BE2C (cell line): Measurements from ENCODE around the gene CDT1.

Experiments used
- DNase-seq: peaks from one replicate; pipeline ENCODE4 v3.0.0-alpha.2; 2020
- H3K27me3 ChIP-seq: fragments of 250-450 bp; sonication (Bioruptor Pico); 2 replicates; pipeline ENCODE4 v1.5.1; 2020; ENCODE audit warnings: mild to moderate bottlenecking
- H3K36me3 ChIP-seq: fragments of 250-450 bp; sonication (Bioruptor Pico); 2 replicates; pipeline ENCODE4 v1.5.1; 2020; ENCODE audit warnings: mild to moderate bottlenecking
- H3K4me1 ChIP-seq: fragments of 250-450 bp; sonication (Bioruptor Pico); 2 replicates; pipeline ENCODE4 v1.5.1; 2020
- H3K4me3 ChIP-seq: 2 replicates; pipeline ENCODE4 v1.5.1; 2011; ENCODE audit warnings: low read depth, low read length
- H3K9me3 ChIP-seq: fragments of 250-450 bp; sonication (Bioruptor Pico); 2 replicates; pipeline ENCODE4 v1.5.1; 2020
- TF ChIP-seq, protein P1 (sequence below): IDR thresholded peaks from 2 replicates; pipeline ENCODE4 v1.5.1; 2012; ENCODE audit warnings: mild to moderate bottlenecking, low read depth, low read length

CDT1 gene

DNA sequence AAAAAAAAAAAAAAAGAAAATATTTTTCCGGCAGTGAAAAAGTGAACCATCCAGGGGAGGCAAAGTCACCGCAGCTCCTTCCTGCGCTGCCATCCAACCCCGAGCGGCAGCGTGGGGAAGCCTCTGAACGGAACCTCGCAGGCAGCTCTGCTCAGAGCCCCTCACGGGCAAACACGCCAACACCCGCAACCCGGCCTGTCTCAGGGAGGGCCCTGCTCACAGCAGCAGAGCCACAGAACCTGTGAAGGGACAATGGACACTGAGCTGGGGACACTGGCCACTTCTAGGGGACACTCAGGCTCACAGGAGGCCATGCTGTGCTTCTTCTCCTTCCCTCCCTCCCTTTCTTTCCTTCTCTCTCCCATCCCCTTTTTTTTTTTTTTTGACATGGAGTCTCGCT lies 29.5 kb downstream of the CDT1 start:
- H3K4me3 ChIP-seq, result no peak overlapping the region
- H3K36me3 ChIP-seq, result no peaks in the 10 kb centered on the region
- H3K9me3 ChIP-seq, result no peaks in the 10 kb centered on the region
- no peak for DNase-seq
- TF ChIP-seq, protein P1, sequence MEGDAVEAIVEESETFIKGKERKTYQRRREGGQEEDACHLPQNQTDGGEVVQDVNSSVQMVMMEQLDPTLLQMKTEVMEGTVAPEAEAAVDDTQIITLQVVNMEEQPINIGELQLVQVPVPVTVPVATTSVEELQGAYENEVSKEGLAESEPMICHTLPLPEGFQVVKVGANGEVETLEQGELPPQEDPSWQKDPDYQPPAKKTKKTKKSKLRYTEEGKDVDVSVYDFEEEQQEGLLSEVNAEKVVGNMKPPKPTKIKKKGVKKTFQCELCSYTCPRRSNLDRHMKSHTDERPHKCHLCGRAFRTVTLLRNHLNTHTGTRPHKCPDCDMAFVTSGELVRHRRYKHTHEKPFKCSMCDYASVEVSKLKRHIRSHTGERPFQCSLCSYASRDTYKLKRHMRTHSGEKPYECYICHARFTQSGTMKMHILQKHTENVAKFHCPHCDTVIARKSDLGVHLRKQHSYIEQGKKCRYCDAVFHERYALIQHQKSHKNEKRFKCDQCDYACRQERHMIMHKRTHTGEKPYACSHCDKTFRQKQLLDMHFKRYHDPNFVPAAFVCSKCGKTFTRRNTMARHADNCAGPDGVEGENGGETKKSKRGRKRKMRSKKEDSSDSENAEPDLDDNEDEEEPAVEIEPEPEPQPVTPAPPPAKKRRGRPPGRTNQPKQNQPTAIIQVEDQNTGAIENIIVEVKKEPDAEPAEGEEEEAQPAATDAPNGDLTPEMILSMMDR, result no peak
- H3K4me1 ChIP-seq, result no peaks in the 10 kb centered on the region
- no peaks in the 10 kb centered on the region for H3K27me3 ChIP-seq

DNA sequence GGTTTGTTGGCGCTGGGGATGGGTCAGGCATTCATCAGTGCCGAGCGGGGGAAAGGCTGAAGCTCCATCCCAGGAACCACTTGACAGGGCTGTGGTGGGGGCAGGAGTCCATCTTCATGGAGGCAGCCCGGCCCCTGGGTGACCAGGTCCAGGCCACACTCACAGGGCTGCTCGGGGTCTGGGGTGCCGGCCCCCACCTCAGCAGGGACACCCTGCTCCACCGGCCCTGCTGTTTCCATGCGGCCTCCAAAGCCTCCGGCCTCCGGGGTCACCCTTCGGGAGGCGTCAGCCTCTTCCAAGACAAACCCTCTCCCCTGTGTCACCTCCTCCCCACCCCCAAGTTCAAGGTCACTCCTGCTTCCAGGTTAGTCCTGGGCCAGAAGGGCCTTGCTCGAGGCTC lies 31.1 kb downstream of the CDT1 start:
- Histone ChIP-seq H3K4me1 (no peaks in the 10 kb centered on the region), H3K4me3 (no peak overlapping the region)
- no peak for DNase-seq

DNA sequence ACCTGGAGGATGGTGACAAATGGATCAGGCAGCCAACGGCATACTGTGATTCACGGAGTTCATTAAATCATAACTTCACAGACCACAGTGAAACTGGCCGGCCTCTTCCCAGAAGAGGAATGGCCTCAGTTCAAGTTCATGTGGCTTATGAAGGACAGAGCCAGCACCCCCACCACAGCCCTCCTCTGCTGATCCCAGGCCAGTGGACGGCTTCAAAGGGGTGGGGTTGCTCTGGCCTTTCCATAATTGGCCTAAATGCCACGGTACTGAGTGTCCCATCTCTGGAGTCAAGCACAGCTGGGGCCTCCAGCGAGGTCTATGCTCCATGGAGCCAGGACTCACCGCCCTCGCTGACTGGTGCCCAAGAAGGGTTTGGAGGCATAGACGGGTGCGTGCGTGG lies 31.8 kb downstream of the CDT1 start:
- no peaks in the 10 kb centered on the region for H3K36me3 ChIP-seq

More for the DNA sequence above, 31.1 kb downstream of the CDT1 start:
- Histone ChIP-seq H3K27me3 (no peaks in the 10 kb centered on the region), H3K9me3 (no peaks in the 10 kb centered on the region), H3K36me3 (no peaks in the 10 kb centered on the region)
- TF ChIP-seq, protein P1, result no peak

DNA sequence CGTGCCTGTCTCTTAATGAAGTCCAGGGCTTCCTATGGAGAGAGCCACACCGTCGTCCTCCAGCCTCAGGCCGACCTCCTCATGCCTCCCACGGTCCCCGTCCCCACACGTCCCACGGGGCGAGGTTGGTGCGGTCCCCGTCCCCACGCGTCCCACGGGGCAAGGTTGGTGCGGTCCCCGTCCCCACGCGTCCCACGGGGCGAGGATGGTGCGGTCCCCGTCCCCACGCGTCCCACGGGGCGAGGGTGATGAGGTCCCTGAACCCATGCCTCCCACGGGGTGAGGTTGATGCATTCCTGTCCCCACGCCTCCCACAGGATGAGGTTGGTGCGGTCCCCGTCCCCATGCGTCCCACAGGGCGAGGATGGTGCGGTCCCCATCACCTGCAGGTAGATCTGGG lies 32.2 kb downstream of the CDT1 start:
- Histone ChIP-seq H3K36me3 (no peaks in the 10 kb centered on the region), H3K27me3 (no peaks in the 10 kb centered on the region), H3K4me3 (no peak overlapping the region), H3K4me1 (no peaks in the 10 kb centered on the region), H3K9me3 (no peaks in the 10 kb centered on the region)
- no peak for DNase-seq
- TF ChIP-seq, protein P1, result no peak

More for the DNA sequence above, 31.8 kb downstream of the CDT1 start:
- H3K4me3 ChIP-seq, result no peak overlapping the region
- no peaks in the 10 kb centered on the region for H3K27me3 ChIP-seq
- TF ChIP-seq, protein P1, result no peak
- no peaks in the 10 kb centered on the region for H3K9me3 ChIP-seq
- H3K4me1 ChIP-seq, result no peaks in the 10 kb centered on the region
- DNase-seq, result no peak

DNA sequence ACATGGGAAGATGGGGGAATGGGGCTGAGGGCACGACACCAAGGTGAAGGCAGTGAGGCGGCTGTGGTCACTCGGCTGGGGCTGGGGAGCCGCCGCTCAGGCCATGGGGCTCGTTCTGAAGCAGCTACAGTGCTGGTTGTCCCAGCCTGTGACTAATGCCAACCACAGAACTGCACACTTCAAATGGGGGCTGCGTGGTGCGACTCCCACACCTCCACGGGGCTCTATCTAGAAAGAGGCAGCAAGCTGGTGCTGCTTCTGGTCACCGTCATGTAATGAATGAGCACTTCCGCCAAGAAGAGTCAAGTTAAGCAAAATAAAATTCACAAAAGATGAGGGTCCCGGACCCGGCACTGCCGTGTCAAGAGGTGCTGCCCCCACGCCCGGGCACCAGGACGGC lies 33.2 kb downstream of the CDT1 start:
- TF ChIP-seq, protein P1, result no peak
- Histone ChIP-seq H3K36me3 (no peaks in the 10 kb centered on the region), H3K4me1 (no peaks in the 10 kb centered on the region)

DNA sequence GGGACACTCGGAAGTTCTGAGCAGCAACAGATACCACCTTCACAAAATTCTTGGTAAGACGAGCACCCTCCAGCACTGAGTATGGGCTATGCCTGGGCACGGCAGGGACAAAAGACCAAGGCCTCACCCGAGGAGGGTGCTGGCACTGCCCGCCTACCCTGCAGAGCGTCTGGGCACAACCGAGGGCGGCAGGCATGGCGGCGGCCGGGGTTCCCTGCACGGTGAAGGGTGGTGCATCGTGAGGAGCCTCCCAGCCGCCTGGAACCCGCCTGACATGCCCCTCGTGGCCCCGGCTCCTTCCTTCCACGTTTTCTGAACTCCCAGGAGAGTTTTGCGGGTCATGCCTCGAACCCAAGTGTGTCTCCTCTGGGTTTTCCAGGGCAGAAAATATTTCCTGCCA lies 34.2 kb downstream of the CDT1 start:
- Histone ChIP-seq H3K27me3 (no peaks in the 10 kb centered on the region), H3K36me3 (no peaks in the 10 kb centered on the region), H3K4me1 (no peaks in the 10 kb centered on the region), H3K9me3 (no peaks in the 10 kb centered on the region), H3K4me3 (no peak overlapping the region)
- TF ChIP-seq, protein P1, result no peak
- no peak for DNase-seq

More for the DNA sequence above, 33.2 kb downstream of the CDT1 start:
- H3K9me3 ChIP-seq, result no peaks in the 10 kb centered on the region
- DNase-seq, result no peak
- H3K4me3 ChIP-seq, result no peak overlapping the region
- H3K27me3 ChIP-seq, result no peaks in the 10 kb centered on the region
